RWPE2 (cell line): ENCODE measurements around the gene B3GAT3.

ENCODE experiments used
- ATAC-seq: fragments of 200-7000 bp; cut with Tn5 transposase; 3 replicates; pipeline ENCODE4 v1.9.1; 2021; ENCODE audit warnings: low read depth
- DNase-seq: peaks from one replicate; pipeline ENCODE4 v3.0.0-alpha.2; 2020; ENCODE audit warnings: low spot score
- H3K27ac ChIP-seq: fragments of 450-650 bp; 2 replicates; pipeline ENCODE4 v1.5.1; 2017; ENCODE audit warnings: mild to moderate bottlenecking; ENCODE audit not compliant: poor library complexity, severe bottlenecking
- H3K27me3 ChIP-seq: fragments of 250-450 bp; sonication (Bioruptor Pico); 2 replicates; pipeline ENCODE4 v1.5.1; 2021; ENCODE audit warnings: mild to moderate bottlenecking, moderate library complexity; ENCODE audit not compliant: insufficient read depth, poor library complexity, severe bottlenecking
- H3K36me3 ChIP-seq: fragments of 250-450 bp; sonication (Bioruptor Pico); 2 replicates; pipeline ENCODE4 v1.5.1; 2020; ENCODE audit warnings: low read depth, mild to moderate bottlenecking, moderate library complexity
- H3K4me1 ChIP-seq: fragments of 250-450 bp; sonication (Bioruptor Pico); 2 replicates; pipeline ENCODE4 v1.5.1; 2021; ENCODE audit warnings: mild to moderate bottlenecking, moderate library complexity; ENCODE audit not compliant: insufficient read depth, poor library complexity, severe bottlenecking
- H3K4me3 ChIP-seq: fragments of 250-450 bp; sonication (Bioruptor Pico); 2 replicates; pipeline ENCODE4 v1.5.1; 2021; ENCODE audit warnings: mild to moderate bottlenecking, moderate library complexity; ENCODE audit not compliant: severe bottlenecking
- H3K9me3 ChIP-seq: fragments of 250-450 bp; sonication (Bioruptor Pico); 2 replicates; pipeline ENCODE4 v1.5.1; 2021; ENCODE audit warnings: mild to moderate bottlenecking, moderate library complexity; ENCODE audit not compliant: severe bottlenecking
- TF ChIP-seq, protein P1 (sequence below): fragments of 450-650 bp; IDR thresholded peaks from one replicate; pipeline ENCODE4 v1.5.1; 2017; ENCODE audit warnings: mild to moderate bottlenecking, moderate library complexity; ENCODE audit not compliant: poor library complexity, severe bottlenecking

Gene B3GAT3

DNA sequence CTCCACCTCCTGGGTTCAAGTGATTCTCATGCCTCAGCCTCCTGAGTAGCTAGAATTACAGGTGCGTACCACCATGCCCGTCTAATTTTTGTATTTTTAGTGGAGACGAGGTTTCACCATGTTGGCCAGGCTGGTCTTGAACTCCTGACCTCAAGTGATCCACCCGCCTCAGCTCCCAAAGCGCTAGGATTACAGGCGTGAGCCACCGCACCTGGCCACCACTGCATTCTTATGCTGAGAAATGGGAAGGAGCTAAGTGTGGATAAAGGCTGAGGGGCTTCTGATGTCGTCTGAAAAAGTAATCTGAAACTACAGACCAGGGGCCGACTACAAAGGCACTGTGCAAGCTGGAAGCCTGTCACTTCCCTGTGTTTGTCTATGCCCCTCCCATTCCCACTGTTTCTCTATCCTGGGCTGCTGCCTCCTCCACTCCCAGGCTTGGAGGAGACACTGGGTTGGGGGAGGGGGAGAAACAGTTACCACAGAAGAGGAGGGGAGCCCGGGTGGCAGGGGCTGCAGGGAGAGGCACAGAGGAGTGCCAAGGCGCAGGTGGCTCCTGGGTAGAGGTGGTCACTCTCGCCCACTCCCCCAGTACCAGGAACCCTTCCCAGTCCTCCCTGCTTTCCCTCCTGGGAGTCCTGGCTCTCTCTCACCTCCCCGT lies 17.2 kb downstream of the B3GAT3 start:
- no peak overlapping the region for H3K4me3 ChIP-seq
- H3K36me3 ChIP-seq: peaks cover 27% of the 10 kb centered on the region
- TF ChIP-seq, protein P1, sequence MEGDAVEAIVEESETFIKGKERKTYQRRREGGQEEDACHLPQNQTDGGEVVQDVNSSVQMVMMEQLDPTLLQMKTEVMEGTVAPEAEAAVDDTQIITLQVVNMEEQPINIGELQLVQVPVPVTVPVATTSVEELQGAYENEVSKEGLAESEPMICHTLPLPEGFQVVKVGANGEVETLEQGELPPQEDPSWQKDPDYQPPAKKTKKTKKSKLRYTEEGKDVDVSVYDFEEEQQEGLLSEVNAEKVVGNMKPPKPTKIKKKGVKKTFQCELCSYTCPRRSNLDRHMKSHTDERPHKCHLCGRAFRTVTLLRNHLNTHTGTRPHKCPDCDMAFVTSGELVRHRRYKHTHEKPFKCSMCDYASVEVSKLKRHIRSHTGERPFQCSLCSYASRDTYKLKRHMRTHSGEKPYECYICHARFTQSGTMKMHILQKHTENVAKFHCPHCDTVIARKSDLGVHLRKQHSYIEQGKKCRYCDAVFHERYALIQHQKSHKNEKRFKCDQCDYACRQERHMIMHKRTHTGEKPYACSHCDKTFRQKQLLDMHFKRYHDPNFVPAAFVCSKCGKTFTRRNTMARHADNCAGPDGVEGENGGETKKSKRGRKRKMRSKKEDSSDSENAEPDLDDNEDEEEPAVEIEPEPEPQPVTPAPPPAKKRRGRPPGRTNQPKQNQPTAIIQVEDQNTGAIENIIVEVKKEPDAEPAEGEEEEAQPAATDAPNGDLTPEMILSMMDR: no peak
- no peaks in the 10 kb centered on the region for H3K9me3 ChIP-seq
- DNase-seq: no peak
- no peak overlapping the region for H3K27ac ChIP-seq
- H3K27me3 ChIP-seq: no peaks in the 10 kb centered on the region
- ATAC-seq: no peak
- H3K4me1 ChIP-seq: peaks cover 2% of the 10 kb centered on the region

DNA sequence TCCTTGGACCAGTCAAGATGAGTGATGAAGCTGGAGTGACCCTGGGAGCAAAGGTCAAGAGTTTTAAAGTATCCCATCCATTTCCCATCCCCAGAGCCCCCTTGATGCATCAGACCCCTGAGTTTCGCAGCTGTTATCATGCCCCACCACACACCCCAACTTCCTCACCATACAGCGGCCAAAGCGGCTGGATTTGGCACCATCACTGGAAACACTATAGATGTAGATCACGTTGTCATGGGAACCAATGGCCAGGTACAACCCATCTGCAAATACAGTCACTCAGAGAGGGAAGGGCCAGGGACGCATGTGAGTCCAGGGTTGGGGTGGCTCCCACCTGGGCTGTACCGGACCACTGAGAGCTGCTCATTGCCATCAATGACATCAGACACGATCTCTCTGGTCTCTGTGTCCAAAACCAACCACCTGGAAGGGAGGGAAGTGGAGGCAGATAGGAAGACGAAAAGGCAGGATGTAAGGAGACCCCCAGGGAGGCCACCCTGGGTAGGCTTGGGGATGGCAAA lies 17.9 kb downstream of the B3GAT3 start:
- ATAC-seq (no peak), DNase-seq (no peak)
- Histone ChIP-seq H3K9me3 (no peaks in the 10 kb centered on the region), H3K27ac (no peak overlapping the region), H3K4me1 (peaks cover 8% of the 10 kb centered on the region), H3K27me3 (no peaks in the 10 kb centered on the region), H3K4me3 (no peak overlapping the region), H3K36me3 (peaks cover 32% of the 10 kb centered on the region)
- TF ChIP-seq, protein P1: no peak

DNA sequence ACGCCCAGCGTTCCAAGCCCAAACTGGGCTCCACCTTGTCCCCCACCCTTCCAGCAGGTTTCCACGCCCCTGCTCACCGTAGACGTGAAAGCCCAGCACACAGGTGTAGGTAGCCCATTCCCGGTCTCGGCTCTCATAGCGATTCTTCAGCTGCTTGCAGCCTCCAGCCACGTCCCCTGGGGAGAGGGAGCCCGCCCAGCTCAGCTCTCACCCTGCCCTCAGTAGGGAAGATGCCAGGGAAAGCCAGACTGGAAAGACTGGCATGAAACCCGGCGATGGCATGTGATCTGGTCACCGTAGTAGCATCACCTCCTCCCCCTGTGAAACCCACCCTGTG lies 18.7 kb downstream of the B3GAT3 start:
- H3K27ac ChIP-seq: peak overlapping the region; percentile 90
- H3K27me3 ChIP-seq: no peaks in the 10 kb centered on the region
- ATAC-seq (no peak), DNase-seq (no peak)
- TF ChIP-seq, protein P1: no peak
- H3K9me3 ChIP-seq: no peaks in the 10 kb centered on the region
- peaks cover 10% of the 10 kb centered on the region for H3K4me1 ChIP-seq
- H3K36me3 ChIP-seq: peaks cover 36% of the 10 kb centered on the region
- peak overlapping the region; percentile 90 for H3K4me3 ChIP-seq

DNA sequence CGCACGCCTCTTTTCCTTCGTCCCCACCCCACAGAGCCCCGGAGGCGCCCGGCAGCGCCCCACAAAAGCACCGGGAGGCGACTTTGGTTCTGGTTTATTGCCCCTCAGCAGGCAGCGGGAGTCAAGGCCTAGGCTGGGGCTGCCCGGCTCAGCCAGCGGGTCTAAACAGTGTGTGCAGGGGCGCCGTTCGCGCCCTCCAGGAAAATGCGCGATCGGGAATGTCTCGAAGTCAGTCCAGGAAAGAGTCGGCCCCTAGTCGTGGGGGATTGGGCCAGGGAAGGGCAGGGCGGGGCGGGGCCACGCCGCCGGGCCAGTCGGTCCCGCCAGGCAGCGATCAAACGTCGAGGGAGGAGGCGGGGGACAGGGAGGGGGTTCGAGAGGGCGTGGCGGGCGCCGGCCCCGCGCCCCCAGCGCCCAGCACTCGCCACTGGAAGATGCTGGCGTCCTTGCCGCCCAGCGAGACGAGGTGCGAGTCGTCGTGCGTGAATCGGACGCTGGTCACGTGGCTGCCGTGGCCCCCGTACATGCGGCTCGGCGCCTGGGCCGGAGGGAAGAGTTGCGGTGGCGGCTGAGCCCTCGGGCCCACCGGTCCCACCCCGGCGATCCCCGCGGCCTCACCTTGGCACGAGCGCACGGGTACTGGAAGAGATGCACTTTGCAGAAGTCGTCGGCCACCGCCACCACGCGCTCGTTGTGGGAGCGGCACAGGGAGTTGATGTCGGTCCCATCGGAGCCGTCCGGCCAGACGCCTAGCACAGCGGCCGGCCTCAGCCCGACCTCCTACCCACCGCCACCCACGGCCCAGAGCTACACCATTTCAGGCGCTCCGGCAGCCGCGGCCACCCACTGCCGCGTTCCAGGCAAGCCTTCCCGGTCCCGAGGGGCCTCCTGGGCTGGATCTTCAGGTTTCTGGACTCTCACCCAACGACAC lies 19.4 kb downstream of the B3GAT3 start:
- H3K27me3 ChIP-seq: no peaks in the 10 kb centered on the region
- H3K4me3 ChIP-seq: peak overlapping the region; percentile 90
- no peaks in the 10 kb centered on the region for H3K9me3 ChIP-seq
- peak overlapping the region; percentile 90 for H3K27ac ChIP-seq
- DNase-seq (no peak), ATAC-seq (peak; percentile 48)
- H3K4me1 ChIP-seq: peaks cover 10% of the 10 kb centered on the region
- TF ChIP-seq, protein P1: peak; percentile 18
- H3K36me3 ChIP-seq: peaks cover 38% of the 10 kb centered on the region
